Mesothelial cell of epicardium (in vitro differentiated cells): ENCODE results near the gene SDR39U1. TPM values are rescaled to one million over a fixed set of nuclear protein-coding genes. Genes with fewer than 3 reads are reported as not detected.
"Not testable (repeated sequence)": the region's sequence is repeated elsewhere in the genome, so short reads cannot be mapped to it uniquely, and the experiment has no call there.

Source experiments
- DNase-seq, 2 experiments: peaks; one replicate each; pipeline ENCODE4 v3.0.0; 2021; ENCODE audit warnings: low spot score in 2 of 2; ENCODE audit not compliant: unreplicated experiment in 2 of 2
- H3K27ac Mint-ChIP-seq: 2 replicates; pipeline ENCODE4 v1.8.0; 2021; ENCODE audit warnings: mixed read lengths
- H3K27me3 Mint-ChIP-seq: 2 replicates; pipeline ENCODE4 v1.8.0; 2021; ENCODE audit warnings: low read depth, mixed read lengths
- H3K36me3 Mint-ChIP-seq: 2 replicates; pipeline ENCODE4 v1.8.0; 2021; ENCODE audit warnings: mixed read lengths
- H3K4me1 Mint-ChIP-seq: 2 replicates; pipeline ENCODE4 v1.8.0; 2021; ENCODE audit warnings: mixed read lengths
- H3K4me3 Mint-ChIP-seq: 2 replicates; pipeline ENCODE4 v1.8.0; 2021; ENCODE audit warnings: mild to moderate bottlenecking, moderate library complexity, mixed read lengths
- H3K9me3 Mint-ChIP-seq: 2 replicates; pipeline ENCODE4 v1.8.0; 2021; ENCODE audit warnings: mixed read lengths
- total RNA-seq: library from RNA; stranded (reverse); gene quantifications from 3 replicates; pipeline ENCODE4 v1.2.1, GENCODE V29; 2021
- TF ChIP-seq, protein P1 (sequence below): fragments of 200-600 bp; sonication (generic); IDR thresholded peaks from one replicate; pipeline ENCODE4 v1.5.0; 2021; ENCODE audit warnings: antibody characterized with exemption; ENCODE audit not compliant: unreplicated experiment

The SDR39U1 gene, protein sequence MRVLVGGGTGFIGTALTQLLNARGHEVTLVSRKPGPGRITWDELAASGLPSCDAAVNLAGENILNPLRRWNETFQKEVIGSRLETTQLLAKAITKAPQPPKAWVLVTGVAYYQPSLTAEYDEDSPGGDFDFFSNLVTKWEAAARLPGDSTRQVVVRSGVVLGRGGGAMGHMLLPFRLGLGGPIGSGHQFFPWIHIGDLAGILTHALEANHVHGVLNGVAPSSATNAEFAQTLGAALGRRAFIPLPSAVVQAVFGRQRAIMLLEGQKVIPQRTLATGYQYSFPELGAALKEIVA
- total RNA-seq, result 56.7 to 69.3 TPM (median 64.2 TPM) in 3 replicates

DNA sequence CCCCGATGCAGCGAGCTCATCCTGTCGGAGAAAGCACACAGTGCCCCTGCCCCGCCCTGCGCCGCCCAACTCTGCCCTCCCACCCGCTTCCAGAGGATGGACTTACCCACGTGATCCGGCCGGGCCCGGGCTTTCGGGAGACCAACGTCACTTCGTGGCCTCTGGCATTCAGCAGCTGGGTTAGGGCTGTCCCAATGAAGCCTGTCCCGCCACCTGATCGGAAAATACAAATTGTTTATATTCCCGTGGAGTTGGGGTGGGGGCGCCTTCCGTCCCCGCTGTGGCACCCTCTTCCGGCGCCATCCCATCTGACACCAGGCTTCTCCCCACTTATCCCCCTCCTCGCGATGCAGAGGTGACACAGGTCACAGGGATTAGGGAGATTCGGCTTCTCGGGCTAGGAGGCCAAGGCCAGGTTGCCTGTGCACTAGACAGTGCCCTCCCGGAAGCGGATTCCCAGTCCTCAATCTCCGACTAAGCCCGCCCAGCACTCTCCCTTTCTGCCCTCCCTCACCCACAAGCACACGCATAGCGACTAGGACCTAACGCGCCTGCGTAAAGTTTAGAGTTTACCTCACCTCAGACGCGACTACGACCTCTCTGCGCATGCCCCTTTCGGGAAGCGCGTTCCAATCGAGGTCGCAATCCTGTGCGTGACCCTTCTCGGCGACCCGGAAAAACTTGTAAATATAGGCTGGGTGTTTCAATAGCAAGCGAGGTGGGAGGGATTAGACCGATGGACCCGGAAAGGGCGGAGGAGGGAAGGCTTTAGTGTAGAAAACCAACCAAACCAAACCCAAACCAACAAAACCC is at the start of gene SDR39U1:
Gene SDR39U1, minus strand, starts transcription at position 537 of the 813 bp plus-strand sequence. Its CDS starts 7 bp downstream, at position 530.
- Mint-ChIP-seq H3K4me3 (peak within 1 kb of the TSS; percentile 88), H3K27ac (peak within 1 kb of the TSS; percentile 96), H3K4me1 (peaks cover 17% of the 10 kb centered on the region), H3K27me3 (no peaks in the 10 kb centered on the region), H3K9me3 (peaks cover 4% of the 10 kb centered on the region), H3K36me3 (peaks cover 29% of the 10 kb centered on the region)
- TF ChIP-seq, protein P1, sequence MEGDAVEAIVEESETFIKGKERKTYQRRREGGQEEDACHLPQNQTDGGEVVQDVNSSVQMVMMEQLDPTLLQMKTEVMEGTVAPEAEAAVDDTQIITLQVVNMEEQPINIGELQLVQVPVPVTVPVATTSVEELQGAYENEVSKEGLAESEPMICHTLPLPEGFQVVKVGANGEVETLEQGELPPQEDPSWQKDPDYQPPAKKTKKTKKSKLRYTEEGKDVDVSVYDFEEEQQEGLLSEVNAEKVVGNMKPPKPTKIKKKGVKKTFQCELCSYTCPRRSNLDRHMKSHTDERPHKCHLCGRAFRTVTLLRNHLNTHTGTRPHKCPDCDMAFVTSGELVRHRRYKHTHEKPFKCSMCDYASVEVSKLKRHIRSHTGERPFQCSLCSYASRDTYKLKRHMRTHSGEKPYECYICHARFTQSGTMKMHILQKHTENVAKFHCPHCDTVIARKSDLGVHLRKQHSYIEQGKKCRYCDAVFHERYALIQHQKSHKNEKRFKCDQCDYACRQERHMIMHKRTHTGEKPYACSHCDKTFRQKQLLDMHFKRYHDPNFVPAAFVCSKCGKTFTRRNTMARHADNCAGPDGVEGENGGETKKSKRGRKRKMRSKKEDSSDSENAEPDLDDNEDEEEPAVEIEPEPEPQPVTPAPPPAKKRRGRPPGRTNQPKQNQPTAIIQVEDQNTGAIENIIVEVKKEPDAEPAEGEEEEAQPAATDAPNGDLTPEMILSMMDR, result no peak
- peak; percentile 76 to 90 for DNase-seq

DNA sequence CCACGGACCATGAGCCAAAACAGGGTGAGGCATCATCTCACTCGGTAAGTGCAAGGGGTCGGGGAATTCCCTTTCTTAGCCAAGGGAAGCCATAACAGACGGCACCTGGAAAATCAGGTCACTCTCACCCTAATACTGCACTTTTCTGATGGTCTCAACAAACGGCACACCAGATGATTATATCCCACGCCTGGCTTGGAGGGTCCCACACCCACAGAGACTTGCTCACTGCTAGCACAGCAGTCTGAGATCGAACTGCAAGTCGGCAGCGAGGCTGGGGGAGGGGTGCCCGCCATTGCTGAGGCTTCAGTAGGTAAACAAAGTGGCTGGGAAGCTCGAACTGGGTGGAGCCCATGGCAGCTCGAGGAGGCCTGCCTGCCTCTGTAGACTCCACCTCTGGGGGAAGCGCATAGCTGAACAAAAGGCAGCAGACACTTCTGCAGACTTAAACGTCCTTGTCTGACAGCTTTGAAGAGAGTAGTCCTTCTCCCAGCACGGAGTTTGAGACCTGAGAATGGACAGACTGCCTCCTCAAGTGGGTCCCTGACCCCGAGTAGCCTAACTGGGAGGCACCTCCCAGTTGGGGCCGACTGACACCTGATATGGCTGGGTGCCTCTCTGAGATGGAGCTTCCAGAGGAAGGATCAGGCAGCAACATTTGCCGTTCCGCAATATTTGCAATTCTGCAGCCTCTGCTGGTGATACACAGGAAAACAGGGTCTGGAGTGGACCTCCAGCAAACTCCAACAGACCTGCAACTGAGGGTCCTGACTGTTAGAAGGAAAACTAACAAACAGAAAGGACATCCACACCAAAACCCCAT is 49.2 kb upstream of the SDR39U1 start:
- DNase-seq, H3K4me3 Mint-ChIP-seq, H3K36me3 Mint-ChIP-seq, H3K4me1 Mint-ChIP-seq, H3K27me3 Mint-ChIP-seq, H3K27ac Mint-ChIP-seq: not testable (repeated sequence)
- peaks cover 30% of the 10 kb centered on the region for H3K9me3 Mint-ChIP-seq

DNA sequence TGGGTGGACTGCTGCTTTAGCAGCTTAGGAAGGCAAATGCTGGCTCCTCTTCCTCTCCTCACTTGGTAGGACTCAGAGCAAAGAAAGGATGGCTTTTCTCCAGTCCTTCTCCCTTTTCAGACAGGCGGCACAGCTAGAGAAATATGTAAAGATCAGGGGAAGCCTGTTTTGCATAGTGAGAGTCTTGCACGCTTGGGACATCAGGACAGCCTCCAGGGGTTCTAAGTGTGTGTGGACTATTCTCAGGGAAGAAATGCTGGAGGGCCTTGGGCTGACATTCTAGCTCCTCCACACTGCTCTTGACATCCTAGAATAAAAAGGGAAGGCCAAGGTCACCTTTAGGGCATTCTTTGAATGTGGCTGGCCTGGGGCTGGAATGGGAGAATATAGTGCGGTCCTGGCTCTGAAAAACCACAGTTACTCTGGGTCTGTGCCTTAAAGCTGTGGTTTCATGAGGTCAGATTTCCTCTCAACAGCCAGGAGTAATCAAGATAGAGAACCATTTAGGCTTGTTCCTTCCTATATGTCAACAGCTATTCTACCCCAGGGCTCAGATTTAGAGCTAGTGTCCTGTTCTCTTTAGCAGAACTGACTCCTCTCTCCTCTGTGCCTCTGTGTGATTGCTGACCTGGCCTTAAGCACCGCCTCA is 41.2 kb upstream of the SDR39U1 start:
- H3K27ac Mint-ChIP-seq, result no peak overlapping the region
- no peaks in the 10 kb centered on the region for H3K27me3 Mint-ChIP-seq
- TF ChIP-seq, protein P1, result no peak
- no peak for DNase-seq
- H3K36me3 Mint-ChIP-seq, result no peaks in the 10 kb centered on the region
- H3K4me3 Mint-ChIP-seq, result no peak overlapping the region
- no peaks in the 10 kb centered on the region for H3K4me1 Mint-ChIP-seq
- no peaks in the 10 kb centered on the region for H3K9me3 Mint-ChIP-seq

DNA sequence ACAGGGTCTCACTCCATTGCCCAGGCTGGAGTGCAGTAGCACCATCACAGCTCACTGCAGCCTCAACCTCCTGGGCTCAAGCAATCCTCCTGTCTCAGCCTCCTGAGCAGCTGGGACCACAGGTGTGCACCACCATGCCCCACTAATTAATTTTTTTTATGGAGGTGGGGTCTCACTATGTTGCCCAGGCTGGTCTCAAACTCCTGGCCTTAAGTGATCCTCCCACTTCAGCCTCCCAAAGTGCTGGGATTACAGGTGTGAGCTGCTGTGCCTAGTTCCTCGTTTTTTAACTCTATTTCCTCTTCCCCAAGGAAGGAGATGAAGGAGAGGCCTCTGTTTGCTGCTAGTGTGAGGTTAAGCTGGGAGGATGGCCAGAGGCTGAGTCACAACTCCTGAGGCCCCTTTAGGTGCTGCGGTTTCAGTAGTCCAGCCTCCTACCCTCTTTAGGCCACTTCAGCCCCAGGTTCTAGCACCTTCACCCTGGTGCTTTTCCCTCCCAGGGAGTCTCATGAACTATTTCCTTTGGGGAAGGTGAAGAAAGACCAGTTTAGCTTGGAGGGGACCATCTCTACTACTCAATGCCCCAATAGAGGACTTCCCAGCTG is 40.2 kb upstream of the SDR39U1 start:
- not testable (repeated sequence) for H3K9me3 Mint-ChIP-seq, H3K4me3 Mint-ChIP-seq, H3K36me3 Mint-ChIP-seq, H3K27me3 Mint-ChIP-seq, H3K4me1 Mint-ChIP-seq, H3K27ac Mint-ChIP-seq, DNase-seq

DNA sequence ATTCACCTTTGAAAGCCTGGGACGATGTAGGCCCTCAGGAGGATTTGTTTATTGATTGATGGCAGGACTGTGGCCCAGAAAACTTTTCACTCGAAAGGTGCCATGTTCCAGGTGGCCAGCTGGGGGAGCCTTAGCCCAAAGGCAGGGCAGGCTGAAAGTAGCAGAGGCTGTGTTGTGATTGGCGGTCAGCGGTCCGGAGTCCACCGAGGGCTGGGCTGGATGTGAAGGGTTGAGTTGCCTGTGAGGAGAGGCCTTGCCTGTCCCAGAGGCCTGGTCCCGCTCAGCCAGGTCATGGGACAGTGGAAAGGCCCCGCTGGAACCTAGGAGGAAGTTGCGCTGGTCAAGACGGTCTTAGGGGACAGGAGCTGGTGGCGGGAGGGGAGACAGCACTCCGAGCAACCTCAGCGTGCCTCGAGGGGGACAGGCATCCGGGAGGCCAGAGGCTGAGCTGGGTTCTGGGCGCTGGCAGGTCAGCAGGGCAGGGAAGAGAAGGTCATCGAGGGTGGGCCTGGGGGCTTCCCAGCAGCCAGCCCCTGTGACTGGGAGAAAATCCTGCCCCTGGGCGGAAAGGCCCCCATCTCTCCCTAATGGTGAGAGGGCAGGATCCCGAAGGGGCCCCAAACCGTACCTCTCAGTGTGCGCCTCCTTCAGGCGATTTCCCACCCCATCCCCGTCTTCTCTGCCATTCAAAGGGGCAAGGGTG is 39.2 kb upstream of the SDR39U1 start:
- Mint-ChIP-seq H3K27me3 (no peaks in the 10 kb centered on the region), H3K9me3 (no peaks in the 10 kb centered on the region), H3K27ac (no peak overlapping the region), H3K4me1 (no peaks in the 10 kb centered on the region), H3K4me3 (no peak overlapping the region), H3K36me3 (no peaks in the 10 kb centered on the region)
- TF ChIP-seq, protein P1, result peak; percentile 15
- DNase-seq, result no peak

DNA sequence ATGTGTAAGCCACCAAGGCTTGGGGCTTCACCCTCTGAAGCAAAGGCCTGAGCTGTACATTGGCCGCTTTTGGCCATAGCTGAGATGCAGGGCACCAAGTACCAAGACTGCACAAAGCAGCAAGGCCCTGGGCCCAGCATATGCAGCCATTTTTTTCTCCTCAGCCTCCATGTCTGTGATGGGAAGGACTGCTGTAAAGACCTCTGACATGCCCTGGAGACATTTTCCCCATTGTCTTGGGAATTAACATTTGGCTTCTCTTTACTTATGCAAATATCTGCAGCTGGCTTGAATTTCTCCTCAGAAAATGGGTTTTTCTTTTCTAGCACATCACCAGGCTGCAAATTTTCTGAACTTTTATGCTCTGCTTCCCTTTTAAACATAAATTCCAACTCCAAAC is 37.4 kb upstream of the SDR39U1 start:
- not testable (repeated sequence) for H3K4me3 Mint-ChIP-seq, H3K36me3 Mint-ChIP-seq

More for the DNA sequence above, 37.4 kb upstream of the SDR39U1 start:
- not testable (repeated sequence) for H3K9me3 Mint-ChIP-seq, H3K27me3 Mint-ChIP-seq, H3K27ac Mint-ChIP-seq, DNase-seq, H3K4me1 Mint-ChIP-seq
